Fibroblast of the aortic adventitia (primary cell): ENCODE results near the gene SEC14L3. TPM values are rescaled to one million over a fixed set of nuclear protein-coding genes. Genes with fewer than 3 reads are reported as not detected.

Source experiments
- DNase-seq: peaks from one replicate; pipeline ENCODE4 v3.0.0-alpha.2; 2010; ENCODE audit warnings: low read depth
- H3K4me3 ChIP-seq: 2 replicates; pipeline ENCODE4 v1.5.1; 2011; ENCODE audit warnings: low read depth, mild to moderate bottlenecking, control low read depth, low read length, moderate library complexity
- CTCF ChIP-seq: IDR thresholded peaks from 2 replicates; pipeline ENCODE4 v1.5.1; 2011; ENCODE audit warnings: mild to moderate bottlenecking, low read length, control low read depth, inconsistent platforms; ENCODE audit not compliant: insufficient read depth
- small RNA-seq: library from RNA; depleted of rRNA; stranded (forward); fragments of <200 nt; gene quantifications from one replicate; pipeline ENCODE3, GENCODE V24; 2012
- total RNA-seq: library from RNA; depleted of rRNA; stranded (reverse); fragments of >200 nt; gene quantifications from 2 replicates; pipeline ENCODE4 v1.2.3, GENCODE V29; 2012; ENCODE audit warnings: low replicate concordance

Gene SEC14L3
- total RNA-seq, 1 donor, result not detected

GRCh38 chr22:30411780-30412179 is 60.0 kb downstream of the SEC14L3 start:
- no peak overlapping the region for H3K4me3 ChIP-seq
- DNase-seq, result no peak
- TF ChIP-seq CTCF, result no peak

Small RNA genes within 50 kb of the gene (small RNA-seq; reads per million reads assigned to genes)
- gene AC004832.3 (not detected), gene RNU6-564P (not detected)

Other genes with a start within 250 kb of the SEC14L3 start
- gene LIF, start 225.3 kb downstream of the SEC14L3 start, total RNA-seq, result 0.57 and 6.2 TPM in 2 replicates
- not detected in 2 replicates for gene OSM, start 205.2 kb downstream of the SEC14L3 start, total RNA-seq
- 0.16 and 4.9 TPM in 2 replicates for gene CASTOR1, start 182.5 kb downstream of the SEC14L3 start, total RNA-seq
- gene TBC1D10A, start 145.1 kb downstream of the SEC14L3 start, total RNA-seq, result 12.9 and 24.1 TPM in 2 replicates
- gene SF3A1, start 115.1 kb downstream of the SEC14L3 start, total RNA-seq, result 40.8 and 43.7 TPM in 2 replicates
- gene CCDC157, start 115.0 kb downstream of the SEC14L3 start, total RNA-seq, result 1.2 and 2.6 TPM in 2 replicates
- gene RNF215, start 84.6 kb downstream of the SEC14L3 start, total RNA-seq, result 9.1 and 13.0 TPM in 2 replicates
- 5.8 and 14.8 TPM in 2 replicates for gene SEC14L2, start 75.0 kb downstream of the SEC14L3 start, total RNA-seq
- gene MTFP1, start 46.2 kb downstream of the SEC14L3 start, total RNA-seq, result 0.98 and 5.9 TPM in 2 replicates
- not detected in 2 replicates for gene SEC14L4, start 33.7 kb upstream of the SEC14L3 start, total RNA-seq
- 0.09 TPM in 1 of 2 replicates, not detected in the other for gene SEC14L6, start 74.7 kb upstream of the SEC14L3 start, total RNA-seq
- gene GAL3ST1, start 102.6 kb upstream of the SEC14L3 start, total RNA-seq, result not detected in 2 replicates
- gene PES1, start 119.9 kb upstream of the SEC14L3 start, total RNA-seq, result 54.9 and 189 TPM in 2 replicates
- gene TCN2, start 135.2 kb upstream of the SEC14L3 start, total RNA-seq, result 13.9 and 17.7 TPM in 2 replicates
- gene SLC35E4, start 163.8 kb upstream of the SEC14L3 start, total RNA-seq, result 5.1 and 19.7 TPM in 2 replicates
- 8.4 and 18.5 TPM in 2 replicates for gene DUSP18, start 195.9 kb upstream of the SEC14L3 start, total RNA-seq
- gene OSBP2, start 222.9 kb upstream of the SEC14L3 start, total RNA-seq, result 1.3 and 11.1 TPM in 2 replicates